OCI-LY7 (cell line): ENCODE results near the gene PLAAT2. TPM values are rescaled to one million over a fixed set of nuclear protein-coding genes. Genes with fewer than 3 reads are reported as not detected.

ENCODE experiments used
- BruUV-seq: library from RNA; stranded (reverse); fragments of 400-500 nt; replicated peaks from 2 replicates; lab custom pipeline; 2021; lab: Mats Ljungman, UMichigan
- CTCF ChIA-PET: fragments of 300-600 bp; sonication (Branson Sonifier 250); formaldehyde crosslinking; loops from one replicate; lab custom pipeline; 2022; ENCODE audit warnings: antibody characterized with exemption; ENCODE audit not compliant: unreplicated experiment; lab: Charles Lee
- POLR2A ChIA-PET: fragments of 300-600 bp; sonication (Branson Sonifier 250); formaldehyde crosslinking; loops from one replicate; lab custom pipeline; 2022; ENCODE audit warnings: antibody characterized with exemption; lab: Charles Lee
- DNase-seq: peaks from one replicate; pipeline ENCODE4 v3.0.0-alpha.2; 2015; ENCODE audit warnings: low spot score
- H2AFZ ChIP-seq: fragments of 200-600 bp; sonication (generic), shearing (Covaris generic); 2 replicates; pipeline ENCODE4 v1.6.1; 2014; ENCODE audit warnings: mild to moderate bottlenecking, antibody characterized with exemption, low read length, moderate library complexity
- H3K27ac ChIP-seq: fragments of 200-600 bp; sonication (generic); 2 replicates; pipeline ENCODE4 v1.5.1; 2014; ENCODE audit warnings: mixed run types, low read depth, mild to moderate bottlenecking, moderate library complexity, low read length, inconsistent platforms; ENCODE audit not compliant: poor library complexity, severe bottlenecking
- H3K36me3 ChIP-seq: fragments of 200-600 bp; sonication (generic); 2 replicates; pipeline ENCODE4 v1.6.1; 2014; ENCODE audit warnings: mild to moderate bottlenecking, antibody characterized with exemption, low read length, moderate library complexity, mixed read lengths; ENCODE audit not compliant: insufficient read depth
- H3K4me1 ChIP-seq: fragments of 200-600 bp; sonication (generic); 2 replicates; pipeline ENCODE4 v1.5.1; 2014; ENCODE audit warnings: mild to moderate bottlenecking, low read length; ENCODE audit not compliant: insufficient read depth, poor library complexity, severe bottlenecking
- H3K4me2 ChIP-seq: fragments of 200-600 bp; sonication (generic); 2 replicates; pipeline ENCODE4 v1.6.1; 2014; ENCODE audit warnings: mild to moderate bottlenecking, low read length
- H3K4me3 ChIP-seq: fragments of 200-600 bp; sonication (generic); 2 replicates; pipeline ENCODE4 v1.5.1; 2014; ENCODE audit warnings: mild to moderate bottlenecking, low read depth, low read length; ENCODE audit not compliant: poor library complexity, severe bottlenecking
- H3K79me2 ChIP-seq: fragments of 200-600 bp; sonication (generic); 2 replicates; pipeline ENCODE4 v1.6.1; 2016; ENCODE audit warnings: low read depth, mild to moderate bottlenecking, low read length, moderate library complexity, mixed read lengths; ENCODE audit not compliant: insufficient read depth
- H3K9me2 ChIP-seq: fragments of 200-600 bp; sonication (generic); 2 replicates; pipeline ENCODE4 v1.6.1; 2016; ENCODE audit warnings: mild to moderate bottlenecking, low read length, mixed read lengths; ENCODE audit not compliant: insufficient read depth
- H3K9me3 ChIP-seq: fragments of 200-600 bp; sonication (generic); 2 replicates; pipeline ENCODE4 v1.6.1; 2014; ENCODE audit warnings: mild to moderate bottlenecking, mixed run types, low read length, mixed read lengths
- H4K20me1 ChIP-seq: fragments of 200-600 bp; sonication (generic); 2 replicates; pipeline ENCODE4 v1.6.1; 2014; ENCODE audit warnings: mild to moderate bottlenecking, antibody characterized with exemption, low read length, moderate library complexity, mixed read lengths; ENCODE audit not compliant: insufficient read depth
- CTCF ChIP-seq: fragments of 200-600 bp; sonication (generic); conservative IDR thresholded peaks from 2 replicates; pipeline ENCODE4 v1.5.1; 2014; ENCODE audit warnings: mild to moderate bottlenecking, antibody characterized with exemption, low read length, moderate library complexity, mixed read lengths
- EZH2phosphoT487 ChIP-seq: fragments of 200-600 bp; sonication (generic); IDR thresholded peaks from 2 replicates; pipeline ENCODE4 v1.6.1; 2018; ENCODE audit warnings: low read depth, borderline replicate concordance, mild to moderate bottlenecking, mixed run types, antibody characterized with exemption, low read length, moderate library complexity, mixed read lengths
- intact Hi-C: fragments of 100-400 bp; cut with micrococcal nuclease; formaldehyde crosslinking; loops from one replicate; pipeline ENCODE4 v1.10.0; 2022; ENCODE audit not compliant: unreplicated experiment
- total RNA-seq, 2 experiments: library from RNA; depleted of rRNA in 1 of 2; stranded (reverse); fragments of >200 nt in 1 of 2; shearing (Covaris generic) in 1 of 2; gene quantifications; 2 replicates each; pipeline ENCODE4 v1.2.3, GENCODE V29; 2014 to 2022

Gene PLAAT2
- total RNA-seq, 2 experiments from 2014 or later, result not detected

- peak; percentile 33 for DNase-seq
- H3K79me2 ChIP-seq, result no peaks in the 10 kb centered on the region
- ChIA-PET POLR2A (no interaction called here), CTCF (no interaction called here)
- no peaks in the 10 kb centered on the region for H3K36me3 ChIP-seq
- H3K4me2 ChIP-seq, result no peak overlapping the region
- no peak overlapping the region for H2AFZ ChIP-seq
- no peaks in the 10 kb centered on the region for H3K4me1 ChIP-seq
- H3K27ac ChIP-seq, result no peak overlapping the region
- TF ChIP-seq EZH2phosphoT487 (no peak), CTCF (peak; percentile 75)
- no peaks in the 10 kb centered on the region for H4K20me1 ChIP-seq
- BruUV-seq, result no TSS peak
- H3K9me3 ChIP-seq, result no peaks in the 10 kb centered on the region
- H3K4me3 ChIP-seq, result no peak overlapping the region
- H3K9me2 ChIP-seq, result no peaks in the 10 kb centered on the region
- intact Hi-C loops, result loop anchor here (1.0 kb wide), 1 partner anchor 145 kb away; no protein-coding TSS in a partner anchor
These were observed 29.8 kb upstream of the PLAAT2 start for GRCh38 chr11:63592975-63593395.

GRCh38 chr11:63590024-63590788, 27.0 kb upstream of the PLAAT2 start:
- DNase-seq, result no peak
- CTCF ChIA-PET, result no interaction called here

More at GRCh38 chr11:63590024-63590788, 27.0 kb upstream of the PLAAT2 start:
- H3K27ac ChIP-seq, result no peak overlapping the region
- no peaks in the 10 kb centered on the region for H3K79me2 ChIP-seq
- no peaks in the 10 kb centered on the region for H3K36me3 ChIP-seq
- POLR2A ChIA-PET, result no interaction called here
- no peak overlapping the region for H3K4me2 ChIP-seq
- no peaks in the 10 kb centered on the region for H3K9me3 ChIP-seq
- no peaks in the 10 kb centered on the region for H3K4me1 ChIP-seq
- intact Hi-C loops, result no loop called here
- no peaks in the 10 kb centered on the region for H4K20me1 ChIP-seq
- H2AFZ ChIP-seq, result no peak overlapping the region
- H3K9me2 ChIP-seq, result no peaks in the 10 kb centered on the region
- BruUV-seq, result no TSS peak
- TF ChIP-seq CTCF (no peak), EZH2phosphoT487 (no peak)
- H3K4me3 ChIP-seq, result no peak overlapping the region
